Raji (cell line): ENCODE measurements around the gene GNG10.

Source experiments
- POLR2A ChIP-seq: IDR thresholded peaks from 2 replicates; pipeline ENCODE4 v1.6.1; 2011; ENCODE audit warnings: low read depth, low read length, control low read depth; ENCODE audit not compliant: insufficient read depth

The GNG10 gene

DNA sequence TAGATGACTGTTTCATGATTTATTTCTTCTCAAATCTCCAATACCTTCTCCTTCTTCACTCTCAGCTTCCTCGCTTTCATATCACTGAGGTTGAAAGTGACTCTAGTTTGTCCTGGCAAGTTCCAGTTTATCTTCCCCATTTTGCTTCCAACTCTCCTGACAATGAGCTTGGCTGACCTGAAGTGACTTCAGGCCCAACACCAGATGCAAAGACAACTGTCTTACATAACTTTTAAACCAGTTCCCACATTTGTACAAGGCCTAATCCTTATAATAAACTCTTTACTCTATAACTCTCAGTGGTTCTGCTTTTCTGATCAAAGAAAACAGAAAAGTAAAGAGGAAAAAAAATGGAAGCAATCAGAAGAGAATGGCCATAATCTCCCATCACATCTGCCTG lies 22.0 kb downstream of the GNG10 start:
- no peak for TF ChIP-seq POLR2A

DNA sequence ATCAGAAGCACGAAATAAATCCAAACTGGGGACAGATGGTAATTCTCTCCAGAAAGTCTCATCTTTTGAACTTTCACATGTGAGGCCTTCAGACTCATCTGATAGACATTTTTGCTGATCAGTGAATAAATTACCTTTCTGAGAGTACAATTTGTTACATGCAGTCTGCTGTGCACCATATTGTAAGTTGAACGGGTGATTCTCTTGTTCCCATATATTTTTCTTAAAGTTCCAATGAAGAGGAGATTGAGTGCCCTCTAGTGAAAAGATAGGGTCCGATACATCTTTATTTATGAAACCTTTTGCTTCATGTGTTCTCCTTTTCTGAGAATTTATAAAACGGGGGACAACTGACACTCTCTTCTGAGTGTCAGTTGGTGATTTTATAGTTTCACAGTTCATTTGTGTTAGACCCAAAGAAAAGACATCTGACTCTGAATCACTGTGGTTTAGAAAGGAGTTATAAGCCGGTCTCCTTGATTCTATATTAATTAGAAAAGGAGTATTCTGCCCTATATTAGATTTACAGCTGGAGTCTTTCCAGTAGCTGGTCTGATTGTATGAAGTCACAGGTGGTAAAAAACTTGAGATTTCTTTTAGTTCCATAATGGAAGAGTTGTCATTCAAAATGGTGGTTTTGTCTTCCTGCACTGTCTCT lies 30.4 kb downstream of the GNG10 start:
- TF ChIP-seq POLR2A = no peak

DNA sequence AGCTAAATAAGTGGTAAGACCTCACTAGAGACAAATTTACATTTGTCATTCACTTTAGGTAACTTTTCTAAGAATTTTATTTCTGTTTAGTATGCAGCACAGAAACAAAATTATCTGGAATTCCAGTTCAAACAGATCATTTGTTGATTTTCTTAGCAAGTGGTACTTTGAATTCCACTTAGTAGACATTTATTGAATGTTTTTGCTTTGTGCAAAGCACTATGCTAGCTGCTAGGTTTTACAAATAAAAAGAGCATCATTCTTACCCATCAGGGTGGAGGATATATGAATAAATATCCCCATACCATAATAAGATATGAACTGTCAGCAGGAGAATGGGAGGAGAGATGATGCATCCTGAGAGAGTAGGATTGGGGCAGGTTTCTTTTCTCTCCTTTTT lies 35.4 kb downstream of the GNG10 start:
- TF ChIP-seq POLR2A = no peak

DNA sequence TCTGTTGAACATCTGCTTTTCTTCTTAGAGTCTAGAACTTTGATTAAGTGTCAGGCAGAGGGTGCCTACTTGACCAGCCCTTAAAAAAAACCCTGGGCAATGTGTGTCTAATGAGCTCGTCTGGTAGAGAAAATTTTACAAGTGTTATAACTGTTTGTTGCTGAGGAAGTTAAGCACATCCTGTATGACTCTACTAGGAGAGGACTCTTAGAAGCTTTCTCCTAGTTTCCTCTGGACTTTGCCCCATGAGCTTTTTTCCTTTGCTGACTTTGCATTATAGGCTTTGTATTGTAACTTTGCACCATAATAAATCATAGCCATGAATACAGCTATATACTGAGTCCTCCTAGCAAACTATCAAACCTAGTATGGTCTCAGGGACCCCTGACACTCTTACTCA lies 39.4 kb downstream of the GNG10 start:
- TF ChIP-seq POLR2A = no peak

DNA sequence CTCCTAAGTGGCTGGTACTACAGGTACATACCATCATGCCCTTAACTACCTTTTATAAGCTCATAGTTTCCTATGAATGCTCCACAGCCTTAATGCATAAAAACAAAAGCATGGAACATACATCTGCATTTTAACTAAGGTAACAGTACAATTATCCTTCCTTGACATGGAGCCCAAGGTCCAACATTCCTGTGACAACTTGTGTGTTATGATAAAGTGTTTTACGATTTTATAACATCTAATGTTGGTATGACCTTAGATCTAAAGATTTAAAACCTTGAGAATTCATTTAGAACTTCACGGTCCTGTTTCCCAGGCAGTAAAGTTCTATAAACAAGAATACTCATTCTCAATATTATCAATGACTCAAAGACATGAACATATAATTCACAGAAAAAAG lies 43.1 kb downstream of the GNG10 start:
- no peak for TF ChIP-seq POLR2A

DNA sequence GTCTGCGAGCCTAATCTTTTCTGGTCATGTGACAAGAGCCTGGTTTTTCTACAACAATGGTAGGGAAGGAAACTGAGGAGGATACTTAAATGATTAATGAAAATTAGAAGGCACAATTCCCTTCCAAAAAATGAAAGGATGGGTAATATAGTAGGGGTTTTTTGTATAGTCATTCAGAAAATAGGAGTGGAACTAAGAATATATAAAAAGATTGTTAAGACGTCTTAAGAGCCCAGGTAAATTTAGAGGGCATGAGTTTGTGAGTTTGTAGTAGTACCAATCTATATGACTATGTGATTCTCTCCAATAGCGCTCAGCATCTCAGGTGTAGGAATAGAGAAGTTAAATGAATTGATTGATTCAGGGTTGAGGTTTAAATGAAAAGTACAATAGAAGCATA lies 50.1 kb downstream of the GNG10 start:
- TF ChIP-seq POLR2A = no peak

DNA sequence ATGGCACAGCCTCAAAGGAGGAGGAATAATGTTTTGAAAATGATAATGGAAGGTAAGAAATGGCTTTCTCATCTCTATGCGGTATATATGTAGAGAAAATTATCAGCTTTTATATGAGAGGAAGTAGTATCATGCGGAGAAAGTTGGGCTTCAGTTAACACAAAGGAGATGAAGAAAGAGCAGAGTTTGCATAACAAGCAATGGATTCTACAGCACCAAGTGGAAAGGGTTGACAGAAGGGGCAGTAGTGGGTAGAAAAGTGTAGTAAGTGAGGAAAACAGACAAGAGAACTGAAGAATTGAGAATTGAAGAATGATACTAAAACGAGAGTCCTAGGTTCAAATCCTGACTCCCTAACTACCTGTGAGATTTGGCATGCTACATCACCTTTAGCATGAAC lies 51.0 kb downstream of the GNG10 start:
- TF ChIP-seq POLR2A = no peak

DNA sequence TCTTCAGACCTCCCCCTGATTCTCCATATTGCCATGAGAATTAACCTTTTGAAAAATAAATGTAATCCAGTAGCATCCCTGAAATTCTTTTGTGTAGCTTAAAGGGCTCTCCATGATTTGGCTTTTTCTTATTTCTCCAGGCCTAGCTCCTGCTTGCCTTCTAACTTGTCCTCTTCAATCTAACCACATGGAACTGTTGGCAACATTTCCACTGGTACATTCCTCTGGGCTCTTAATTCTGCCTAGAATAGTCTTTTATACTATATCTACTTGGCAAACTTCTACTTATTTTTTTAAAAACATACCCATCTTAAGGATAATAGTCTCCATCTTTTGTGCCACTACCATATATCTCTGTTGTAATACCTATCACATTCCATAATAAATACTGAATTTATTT lies 54.1 kb downstream of the GNG10 start:
- TF ChIP-seq POLR2A = no peak

DNA sequence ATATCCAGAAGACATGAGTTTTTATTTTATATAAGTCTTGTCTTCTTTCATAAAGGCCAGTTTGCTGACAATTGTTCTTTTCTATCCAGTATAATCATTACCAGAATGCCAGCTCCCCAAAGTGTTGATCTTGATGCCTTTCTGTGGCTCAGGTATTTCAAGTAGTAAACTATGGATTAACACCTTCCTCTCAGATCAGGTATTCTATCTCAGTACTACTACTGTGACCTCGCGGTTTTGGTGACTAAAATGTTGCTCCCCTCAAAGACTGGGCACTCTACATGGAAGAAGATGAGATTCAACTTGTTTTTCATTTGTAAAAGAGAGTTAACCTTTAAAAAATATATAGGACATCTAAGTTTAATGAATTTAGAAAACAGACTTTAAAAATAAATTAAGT lies 58.1 kb downstream of the GNG10 start:
- no peak for TF ChIP-seq POLR2A
